Mucosa of descending colon (tissue), 3 donors: ENCODE measurements around the gene SUCNR1. TPM values are rescaled to one million over a fixed set of nuclear protein-coding genes. Genes with fewer than 3 reads are reported as not detected.
"Not testable (repeated sequence)": the region's sequence is repeated elsewhere in the genome, so short reads cannot be mapped to it uniquely, and the experiment has no call there.

Experiments used
- ATAC-seq: fragments of 200-7000 bp; cut with Tn5 transposase; one replicate; pipeline ENCODE4 v1.9.1; 2020; ENCODE audit warnings: mild to moderate bottlenecking, moderate library complexity
- DNase-seq, 3 donors: peaks; one replicate each; pipeline ENCODE4 v3.0.0-alpha.2; 2020
- H3K36me3 ChIP-seq: fragments of 200-600 bp; one replicate; pipeline ENCODE4 v1.8.0; 2021; ENCODE audit warnings: low read depth, mild to moderate bottlenecking
- H3K4me1 ChIP-seq: fragments of 200-600 bp; one replicate; pipeline ENCODE4 v1.8.0; 2021; ENCODE audit warnings: low read depth, mild to moderate bottlenecking
- H3K4me3 ChIP-seq: fragments of 200-600 bp; one replicate; pipeline ENCODE4 v1.8.0; 2021; ENCODE audit warnings: mild to moderate bottlenecking
- H3K9me3 ChIP-seq: fragments of 200-600 bp; one replicate; pipeline ENCODE4 v1.8.0; 2021; ENCODE audit warnings: mild to moderate bottlenecking
- intact Hi-C, 2 donors: fragments of 100-400 bp; cut with DNase I in 1 of 2; cut with micrococcal nuclease in 1 of 2; formaldehyde crosslinking; loops; one replicate each; pipeline versions ENCODE4 v1.11.0 to v1.11.1; 2022; cut with DNase I, micrococcal nuclease
- total RNA-seq, 3 donors: library from RNA; stranded (reverse); fragmentation: NEBNext Ultra II Directional in 2 of 3; extraction: Animal tissue kit (Norgen Biotek cat#: 25700) in 2 of 3; gene quantifications; one replicate each; pipeline versions ENCODE4 v1.2.1 to v1.2.4, GENCODE V29; 2021 to 2023
- TF ChIP-seq, protein P1 (sequence below): fragments of 200-600 bp; IDR thresholded peaks from one replicate; pipeline ENCODE4 v1.8.0; 2022; ENCODE audit warnings: antibody characterized with exemption, mild to moderate bottlenecking
- donor health status: DM: no; HTN: no; CAD: no; lungs with moderate emphysema.
- donor health status: DM: no; HTN: no; CAD: no.
- donor health status: DM: no; HTN: yes; CAD: no.

The SUCNR1 gene
- total RNA-seq, 3 donors from 2014 or later: 0.35 to 0.65 (median 0.41) TPM

DNA sequence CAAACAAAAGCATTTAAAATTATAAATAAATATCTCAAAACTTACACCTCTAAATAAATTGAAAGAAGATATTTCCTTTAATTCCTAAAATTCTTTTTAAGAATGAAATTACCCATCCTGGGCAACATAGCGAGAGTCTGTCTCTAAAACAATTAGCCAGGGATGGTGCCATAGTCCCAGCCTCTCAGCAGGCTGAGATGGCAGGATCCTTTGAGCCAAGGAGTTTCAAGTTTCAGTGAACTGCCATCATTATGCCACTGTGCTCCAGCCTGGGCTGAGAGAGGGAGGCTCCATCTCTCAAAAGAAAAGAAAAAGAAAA, 34.2 kb upstream of the SUCNR1 start:
- H3K9me3 ChIP-seq: no peaks in the 10 kb centered on the region
- TF ChIP-seq, protein P1, sequence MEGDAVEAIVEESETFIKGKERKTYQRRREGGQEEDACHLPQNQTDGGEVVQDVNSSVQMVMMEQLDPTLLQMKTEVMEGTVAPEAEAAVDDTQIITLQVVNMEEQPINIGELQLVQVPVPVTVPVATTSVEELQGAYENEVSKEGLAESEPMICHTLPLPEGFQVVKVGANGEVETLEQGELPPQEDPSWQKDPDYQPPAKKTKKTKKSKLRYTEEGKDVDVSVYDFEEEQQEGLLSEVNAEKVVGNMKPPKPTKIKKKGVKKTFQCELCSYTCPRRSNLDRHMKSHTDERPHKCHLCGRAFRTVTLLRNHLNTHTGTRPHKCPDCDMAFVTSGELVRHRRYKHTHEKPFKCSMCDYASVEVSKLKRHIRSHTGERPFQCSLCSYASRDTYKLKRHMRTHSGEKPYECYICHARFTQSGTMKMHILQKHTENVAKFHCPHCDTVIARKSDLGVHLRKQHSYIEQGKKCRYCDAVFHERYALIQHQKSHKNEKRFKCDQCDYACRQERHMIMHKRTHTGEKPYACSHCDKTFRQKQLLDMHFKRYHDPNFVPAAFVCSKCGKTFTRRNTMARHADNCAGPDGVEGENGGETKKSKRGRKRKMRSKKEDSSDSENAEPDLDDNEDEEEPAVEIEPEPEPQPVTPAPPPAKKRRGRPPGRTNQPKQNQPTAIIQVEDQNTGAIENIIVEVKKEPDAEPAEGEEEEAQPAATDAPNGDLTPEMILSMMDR: no peak
- H3K4me1 ChIP-seq: no peaks in the 10 kb centered on the region
- H3K4me3 ChIP-seq: no peak overlapping the region
- intact Hi-C loops: loop anchor here in 1 of 2 donors (5.0 kb wide), 2 partner anchors 372 to 402 kb away; no protein-coding TSS in a partner anchor
- H3K36me3 ChIP-seq: no peaks in the 10 kb centered on the region
- ATAC-seq (no peak), DNase-seq (no peak)

DNA sequence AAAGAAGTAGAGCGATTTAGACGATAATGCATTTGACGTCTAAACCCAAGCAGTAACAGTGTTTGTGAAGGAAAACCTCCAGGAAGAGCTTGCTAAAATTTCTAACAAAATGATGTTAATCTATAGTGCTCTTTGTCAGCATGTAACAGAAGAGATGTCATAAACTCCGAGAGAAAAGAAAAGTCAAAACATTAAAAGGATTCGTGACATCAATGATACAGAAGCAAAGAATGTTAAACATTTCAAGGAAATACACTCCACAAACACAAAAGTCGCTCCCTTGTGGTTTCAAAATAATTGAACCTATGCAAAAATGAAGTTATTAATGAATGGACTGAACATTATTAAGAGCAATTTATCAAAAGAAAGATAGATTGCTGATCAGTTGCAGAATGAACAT, 31.6 kb upstream of the SUCNR1 start:
- intact Hi-C loops: no loop called here
- ATAC-seq: no peak

DNA sequence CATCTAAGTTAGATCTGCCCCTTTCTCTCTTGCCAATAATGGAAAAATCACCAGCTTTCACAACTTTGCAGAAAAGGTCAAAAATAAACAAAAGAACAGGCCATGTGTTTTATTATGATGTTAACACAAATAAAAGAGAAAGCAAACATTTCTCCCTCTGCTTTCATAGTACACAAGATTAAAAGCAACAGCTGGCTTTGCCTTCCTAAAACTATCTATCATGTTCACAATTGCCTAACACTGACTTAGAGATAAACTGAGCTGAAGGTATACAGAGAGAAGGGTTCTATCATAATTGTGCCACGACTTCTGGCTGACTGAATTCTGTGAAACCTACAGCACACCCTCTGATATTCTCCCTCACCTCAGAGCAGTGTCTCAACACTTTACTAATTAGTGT, 30.2 kb upstream of the SUCNR1 start:
- Histone ChIP-seq H3K4me3 (no peak overlapping the region), H3K4me1 (no peaks in the 10 kb centered on the region), H3K9me3 (no peaks in the 10 kb centered on the region), H3K36me3 (no peaks in the 10 kb centered on the region)
- no peak for DNase-seq
- TF ChIP-seq, protein P1: no peak
- peak; percentile 50 for ATAC-seq
- intact Hi-C loops: no loop called here

More for the DNA sequence above, 31.6 kb upstream of the SUCNR1 start:
- TF ChIP-seq, protein P1: no peak
- Histone ChIP-seq H3K9me3 (no peaks in the 10 kb centered on the region), H3K4me3 (no peak overlapping the region), H3K36me3 (no peaks in the 10 kb centered on the region), H3K4me1 (no peaks in the 10 kb centered on the region)
- no peak for DNase-seq

DNA sequence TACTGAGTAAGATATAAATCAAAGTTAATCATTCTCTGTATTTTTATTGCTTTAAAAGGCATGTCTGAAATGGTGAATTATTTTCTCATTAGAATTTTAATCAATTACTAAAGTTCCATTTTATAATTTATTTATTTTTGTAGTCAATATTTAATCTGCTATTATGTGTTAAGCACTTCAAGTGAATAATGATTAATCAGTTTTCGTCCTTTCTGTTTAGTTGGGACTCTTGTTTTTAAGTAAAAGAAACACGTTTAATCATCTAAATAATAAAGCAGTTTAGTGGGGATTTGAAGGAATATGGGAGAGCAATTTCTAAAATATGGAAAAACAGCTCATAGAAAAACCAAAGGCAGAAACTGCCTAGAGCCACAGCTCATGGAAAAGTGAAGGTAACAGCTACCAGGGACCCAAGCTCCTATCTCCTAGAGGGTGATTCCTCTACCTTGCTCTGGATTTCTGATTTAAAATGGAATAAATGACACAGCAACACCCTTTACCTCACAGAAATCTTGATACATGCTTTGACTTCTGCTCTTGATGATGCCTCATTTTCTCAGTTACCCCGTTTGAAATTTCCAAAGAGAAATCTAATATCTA, 28.0 kb upstream of the SUCNR1 start:
- Histone ChIP-seq H3K4me1 (no peaks in the 10 kb centered on the region), H3K9me3 (peaks cover 4% of the 10 kb centered on the region), H3K4me3 (no peak overlapping the region), H3K36me3 (no peaks in the 10 kb centered on the region)
- no peak for DNase-seq
- intact Hi-C loops: no loop called here
- TF ChIP-seq, protein P1: no peak
- no peak for ATAC-seq

DNA sequence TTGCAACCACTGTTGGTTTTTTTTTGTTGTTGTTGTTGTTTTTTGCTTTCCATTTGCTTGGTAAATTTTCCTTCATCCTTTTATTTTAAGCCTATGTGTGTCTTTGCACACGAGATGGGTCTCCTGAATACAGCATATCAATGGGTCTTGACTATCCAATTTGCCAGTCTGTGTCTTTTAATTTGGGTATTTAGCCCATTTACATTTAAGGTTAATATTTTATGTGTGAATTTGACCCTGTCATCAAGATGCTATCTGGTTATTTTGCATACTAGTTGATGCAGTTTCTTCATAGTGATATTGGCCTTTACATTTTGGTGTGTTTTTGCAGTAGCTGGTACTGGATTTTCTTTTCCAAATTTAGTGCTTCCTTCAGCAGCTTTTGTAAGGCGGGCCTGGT, 23.4 kb upstream of the SUCNR1 start:
- DNase-seq, ATAC-seq, H3K9me3 ChIP-seq, H3K4me3 ChIP-seq, intact Hi-C loops, H3K36me3 ChIP-seq, H3K4me1 ChIP-seq: not testable (repeated sequence)

DNA sequence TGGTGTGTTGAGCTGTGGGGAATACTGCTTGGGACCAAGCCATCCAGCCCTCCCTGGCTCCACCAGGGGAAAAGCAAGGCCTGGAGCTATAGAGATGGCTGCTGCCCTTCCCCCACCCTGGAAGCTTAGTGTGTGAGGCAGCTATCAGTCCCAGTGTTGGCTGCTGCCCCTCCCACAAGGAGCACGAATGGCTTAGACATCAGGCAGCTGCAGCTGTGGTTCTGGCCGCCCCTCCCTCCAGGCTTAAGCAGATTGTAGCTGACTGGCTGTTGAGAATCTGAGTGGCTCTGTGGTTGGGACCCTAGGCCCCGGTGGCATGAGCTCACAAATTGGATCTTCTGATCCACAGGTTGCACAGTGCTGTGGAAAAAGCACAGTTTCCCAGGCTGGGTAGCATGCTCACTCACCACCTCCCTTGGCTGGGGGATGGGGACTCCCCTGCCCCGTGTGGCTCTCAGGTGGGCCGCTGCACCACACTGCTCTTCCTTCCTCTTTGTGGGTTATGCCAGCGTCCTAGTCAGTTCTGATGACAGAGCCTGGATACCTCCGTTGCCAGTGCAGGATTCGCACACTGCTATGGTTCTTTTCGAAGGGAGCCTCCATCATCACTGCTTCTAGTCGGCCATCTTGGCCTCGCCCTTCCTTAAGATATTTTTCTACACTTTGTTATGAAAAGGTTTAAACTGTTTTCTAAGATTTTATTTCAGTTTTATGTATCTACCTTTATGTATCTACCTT, 21.2 kb upstream of the SUCNR1 start:
- Histone ChIP-seq H3K4me1 (no peaks in the 10 kb centered on the region), H3K9me3 (peaks cover 5% of the 10 kb centered on the region), H3K36me3 (no peaks in the 10 kb centered on the region), H3K4me3 (no peak overlapping the region)
- ATAC-seq (no peak), DNase-seq (no peak)
- intact Hi-C loops: no loop called here
- TF ChIP-seq, protein P1: no peak
